Aorta (tissue), 5 donors: ENCODE data around the gene LAMA5. TPM values are rescaled to one million over a fixed set of nuclear protein-coding genes. Genes with fewer than 3 reads are reported as not detected.

Experiments used
- ATAC-seq: fragments of 200-7000 bp; cut with Tn5 transposase; one replicate; pipeline ENCODE4 v1.9.1; 2022; ENCODE audit warnings: moderate library complexity; ENCODE audit not compliant: low FRiP score
- DNase-seq, 2 donors: peaks; one replicate each; pipeline ENCODE4 v3.0.0-alpha.2; 2020
- H3K27ac ChIP-seq, 2 donors: one replicate each; pipeline ENCODE4 v1.5.1; 2013; ENCODE audit warnings: low read length in 2 of 2, mild to moderate bottlenecking in 2 of 2, moderate library complexity in 2 of 2, control low read depth in 1 of 2, inconsistent platforms in 1 of 2, low read depth in 1 of 2
- H3K27me3 ChIP-seq, 2 donors: one replicate each; pipeline ENCODE4 v1.6.1; 2013; ENCODE audit warnings: control low read depth in 1 of 2, low read length in 1 of 2, mild to moderate bottlenecking in 1 of 2, moderate library complexity in 1 of 2; ENCODE audit not compliant: insufficient read depth in 2 of 2, control insufficient read depth in 1 of 2
- H3K36me3 ChIP-seq, 2 donors: one replicate each; pipeline ENCODE4 v1.6.1; 2013; ENCODE audit warnings: control low read depth in 1 of 2, low read length in 1 of 2, mild to moderate bottlenecking in 1 of 2; ENCODE audit not compliant: insufficient read depth in 2 of 2, control insufficient read depth in 1 of 2
- H3K4me1 ChIP-seq, 2 donors: one replicate each; pipeline ENCODE4 v1.6.1; 2013; ENCODE audit warnings: low read length in 2 of 2, control low read depth in 1 of 2, mild to moderate bottlenecking in 1 of 2, moderate library complexity in 1 of 2; ENCODE audit not compliant: insufficient read depth in 2 of 2, control insufficient read depth in 1 of 2
- H3K4me3 ChIP-seq, 2 donors: one replicate each; pipeline ENCODE4 v1.5.1; 2013; ENCODE audit warnings: low read length in 2 of 2, control low read depth in 1 of 2, mild to moderate bottlenecking in 1 of 2
- H3K9me3 ChIP-seq: one replicate; pipeline ENCODE4 v1.6.1; 2013; ENCODE audit warnings: mild to moderate bottlenecking, low read length; ENCODE audit not compliant: control insufficient read depth
- WGBS, 2 donors: extraction: QIAGEN DNeasy Blood & Tissue Kit; methylation state at CpG; one replicate each; pipeline ENCODE4 v1.1.7; 2013; 5-methylcytosine and 5-hydroxymethylcytosine counted together
- intact Hi-C, 2 donors: fragments of 100-400 bp; cut with DNase I; formaldehyde crosslinking; loops; one replicate each; pipeline versions ENCODE4 v1.14.2 to v1.15.0; 2022
- polyA plus RNA-seq, 2 donors: library from polyadenylated mRNA; stranded (reverse); fragments of 200-250 nt; gene quantifications; one replicate each; pipeline ENCODE4 v1.2.3, GENCODE V29; 2013
- total RNA-seq, 2 donors: library from RNA; stranded (reverse); fragmentation: NEBNext Ultra II Directional; extraction: Animal tissue kit (Norgen Biotek cat#: 25700); gene quantifications; one replicate each; pipeline ENCODE4 v1.2.1, GENCODE V29; 2021
- donor health status: healthy with polysubstance abuse.
- donor health status: Bipolar disorder and iron deficiency.
- donor health status: DM: no; HTN: no; CAD: no.
- donor health status: DM: no; HTN: no; CAD: no.
- donor health status: DM: yes; HTN: yes; CAD: no.

Gene LAMA5
- total and polyA plus RNA-seq, 4 donors: 52.2 to 395 (median 353) TPM

- Histone ChIP-seq H3K4me1 (no peaks in the 10 kb centered on the region), H3K36me3 (peaks cover 0 to 9% of the 10 kb centered on the region in 2 donors), H3K9me3 (no peaks in the 10 kb centered on the region), H3K4me3 (no peak overlapping the region), H3K27me3 (no peaks in the 10 kb centered on the region), H3K27ac (no peak overlapping the region)
- DNase-seq (no peak), ATAC-seq (no peak)
- intact Hi-C loops: loop anchor here in 1 of 2 donors (10.0 kb wide), 1 partner anchor 489 kb away; the partner anchor contains the start of gene MRGBP
- WGBS, 2 donors: 83 to 86% methylated on average over 32 to 33 of the region's 33 CpGs
Measured at GRCh38 chr20:62305765-62306413, 61.2 kb downstream of the LAMA5 start.

- Histone ChIP-seq H3K9me3 (no peaks in the 10 kb centered on the region), H3K36me3 (peaks cover 0 to 7% of the 10 kb centered on the region in 2 donors), H3K27me3 (no peaks in the 10 kb centered on the region), H3K4me1 (no peaks in the 10 kb centered on the region), H3K27ac (no peak overlapping the region), H3K4me3 (no peak overlapping the region)
- WGBS, 2 donors: 76 to 77% methylated on average over 18 of the region's 18 CpGs
- ATAC-seq (no peak), DNase-seq (no peak)
- intact Hi-C loops: loop anchor here in 1 of 2 donors (10.0 kb wide), 1 partner anchor 490 kb away; the partner anchor contains the start of gene MRGBP
Measured at GRCh38 chr20:62305149-62305764, 61.9 kb downstream of the LAMA5 start.

DNA sequence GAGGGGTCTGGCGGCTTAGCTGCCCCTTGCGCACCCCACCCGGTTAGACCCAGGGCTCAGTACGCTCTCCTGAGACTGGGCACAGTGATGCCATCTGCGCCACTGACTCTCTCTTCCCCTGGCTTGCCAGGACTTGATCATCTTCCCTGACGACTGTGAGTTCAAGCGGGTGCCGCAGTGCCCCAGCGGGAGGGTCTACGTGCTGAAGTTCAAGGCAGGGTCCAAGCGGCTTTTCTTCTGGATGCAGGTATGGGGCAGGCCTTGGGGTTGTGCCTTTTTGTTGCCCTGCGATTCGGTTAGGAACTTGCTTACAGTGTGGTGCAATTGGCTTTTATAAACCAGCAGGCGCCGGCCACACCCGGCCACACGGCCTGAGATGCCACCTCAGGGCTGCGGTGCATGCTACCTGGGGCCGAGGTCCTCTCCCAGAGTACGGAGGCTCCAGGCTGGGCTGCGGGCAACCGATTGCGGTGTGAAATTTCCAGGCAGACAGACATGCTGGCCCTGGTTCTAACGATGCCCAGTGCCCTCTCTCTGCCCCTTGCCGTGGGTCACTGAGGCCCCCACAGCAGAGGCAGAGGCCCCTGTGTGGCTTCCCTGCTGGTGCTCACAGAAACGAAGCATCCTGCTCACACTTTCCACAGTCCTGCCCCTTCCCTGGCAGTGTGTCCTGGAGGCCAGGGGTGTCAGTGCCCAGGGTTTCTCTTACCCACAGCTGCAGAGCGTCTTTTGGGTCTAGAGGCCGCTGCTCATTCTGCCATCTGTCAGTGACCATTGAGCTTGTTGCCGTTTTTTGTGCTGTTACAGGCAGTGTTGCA lies 62.6 kb downstream of the LAMA5 start:
- intact Hi-C loops: loop anchor here in 1 of 2 donors (10.0 kb wide), 1 partner anchor 490 kb away; the partner anchor contains the start of gene MRGBP
- ATAC-seq (no peak), DNase-seq (no peak)
- H3K4me1 ChIP-seq: no peaks in the 10 kb centered on the region
- no peak overlapping the region for H3K4me3 ChIP-seq
- H3K9me3 ChIP-seq: no peaks in the 10 kb centered on the region
- peak overlapping the region in 1 of 2 donors; percentile 2 for H3K27ac ChIP-seq
- WGBS, 2 donors: 69 to 74% methylated on average over 27 to 29 of the region's 29 CpGs
- H3K27me3 ChIP-seq: no peaks in the 10 kb centered on the region
- H3K36me3 ChIP-seq: peaks cover 0 to 7% of the 10 kb centered on the region in 2 donors

DNA sequence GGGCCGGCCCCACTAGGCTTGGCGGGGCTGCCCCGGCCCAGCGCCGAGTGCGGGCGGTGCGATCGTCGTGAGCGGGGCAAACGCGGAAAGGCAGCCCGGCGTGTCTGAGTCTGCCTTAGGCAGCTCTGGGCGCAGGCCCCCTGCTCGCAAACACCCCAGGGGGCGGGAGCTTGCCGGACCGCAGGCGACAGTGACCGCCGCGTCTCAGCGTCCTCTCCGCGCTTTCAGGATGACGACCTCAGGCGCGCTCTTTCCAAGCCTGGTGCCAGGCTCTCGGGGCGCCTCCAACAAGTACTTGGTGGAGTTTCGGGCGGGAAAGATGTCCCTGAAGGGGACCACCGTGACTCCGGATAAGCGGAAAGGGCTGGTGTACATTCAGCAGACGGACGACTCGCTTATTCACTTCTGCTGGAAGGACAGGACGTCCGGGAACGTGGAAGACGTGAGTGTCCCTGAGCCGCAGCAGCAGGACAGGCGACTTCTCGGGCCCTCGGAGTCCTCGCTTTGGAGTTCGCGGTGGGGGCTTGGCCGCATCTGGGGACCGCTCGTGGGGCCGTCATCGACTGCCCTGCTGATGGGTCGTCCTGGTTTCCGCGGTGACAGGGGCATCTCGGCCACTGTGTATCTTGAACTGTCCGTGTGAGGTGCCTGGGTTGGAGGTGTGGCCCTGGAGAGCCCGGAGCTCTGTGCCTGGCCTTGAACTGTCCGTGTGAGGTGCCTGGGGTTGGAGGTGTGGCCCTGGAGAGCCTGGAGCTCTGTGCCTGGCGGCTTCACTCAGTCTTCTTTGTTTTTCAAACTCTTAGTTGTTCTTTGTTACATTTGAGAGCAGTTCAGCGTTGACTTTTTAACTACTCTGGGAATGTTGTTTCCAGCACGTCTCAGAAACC lies 63.5 kb downstream of the LAMA5 start:
- WGBS, 2 donors: 1 to 2% methylated on average over 58 to 66 of the region's 66 CpGs
- peak overlapping the region; percentile 13 to 47 for H3K27ac ChIP-seq
- ATAC-seq (no peak), DNase-seq (peak in 1 of 2 donors; percentile 83)
- no peaks in the 10 kb centered on the region for H3K9me3 ChIP-seq
- H3K4me3 ChIP-seq: peak overlapping the region; percentile 86 to 87
- H3K27me3 ChIP-seq: no peaks in the 10 kb centered on the region
- H3K36me3 ChIP-seq: peaks cover 0 to 7% of the 10 kb centered on the region in 2 donors
- intact Hi-C loops: loop anchor here in 1 of 2 donors (2.0 to 10.0 kb wide), 3 partner anchors 49 to 491 kb away; partner anchors contain the start of gene MRGBP
- no peaks in the 10 kb centered on the region for H3K4me1 ChIP-seq

GRCh38 chr20:62303062-62303339 lies 64.1 kb downstream of the LAMA5 start:
- H3K36me3 ChIP-seq: peaks cover 0 to 7% of the 10 kb centered on the region in 2 donors
- H3K9me3 ChIP-seq: no peaks in the 10 kb centered on the region
- H3K4me1 ChIP-seq: no peaks in the 10 kb centered on the region
- 0 to 1% methylated on average over 14 to 39 of the region's 39 CpGs for WGBS, 2 donors
- peak overlapping the region; percentile 86 to 87 for H3K4me3 ChIP-seq
- intact Hi-C loops: loop anchor here in 1 of 2 donors (2.0 to 10.0 kb wide), 3 partner anchors 50 to 492 kb away; partner anchors contain the start of gene MRGBP
- ATAC-seq (no peak), DNase-seq (no peak)
- H3K27ac ChIP-seq: peak overlapping the region; percentile 4 to 47
- H3K27me3 ChIP-seq: no peaks in the 10 kb centered on the region

DNA sequence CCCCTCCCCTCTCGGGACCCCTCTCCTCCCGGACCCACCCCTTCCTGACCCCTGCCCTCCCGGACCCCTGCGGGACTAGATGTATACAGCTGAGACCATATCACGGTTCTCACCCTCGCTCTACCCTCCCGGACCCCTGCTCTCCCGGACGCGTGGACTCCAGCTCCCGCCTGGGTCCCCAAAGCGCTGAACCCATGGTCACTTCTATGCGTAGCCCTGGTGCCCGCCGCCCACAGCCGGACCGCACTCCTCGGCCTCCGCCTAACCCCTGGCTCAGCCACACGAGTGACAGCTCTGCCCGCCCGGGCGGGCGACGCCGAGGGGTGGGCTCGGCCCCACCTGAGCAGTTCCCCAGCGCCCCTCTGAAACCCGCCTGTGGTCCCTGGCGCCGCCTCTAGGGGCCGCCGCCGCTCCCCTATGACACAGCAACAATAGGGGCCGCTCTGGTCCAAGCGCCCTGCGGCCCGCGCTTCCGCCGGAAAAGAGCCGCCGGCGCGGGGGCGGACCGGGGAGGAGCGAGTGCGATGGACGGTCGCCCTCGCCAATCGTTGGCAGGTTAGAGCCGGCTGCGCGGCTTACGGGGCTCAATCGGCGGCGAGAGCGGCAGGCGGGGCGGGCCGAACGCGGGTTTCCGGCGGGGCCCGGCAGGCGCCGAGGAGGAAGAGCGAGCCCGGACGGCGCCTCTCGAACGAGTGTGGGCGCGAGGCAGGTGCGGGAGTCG lies 64.6 kb downstream of the LAMA5 start, which contains the start of gene ADRM1:
Gene ADRM1, plus strand, starts transcription at position 657 of the 721 bp plus-strand sequence. CDS start 572 bp downstream, outside the sequence.
- intact Hi-C loops: loop anchor here in 1 of 2 donors (2.0 to 10.0 kb wide), 3 partner anchors 50 to 492 kb away; partner anchors contain the start of gene MRGBP
- peak within 1 kb of the TSS; percentile 86 to 87 for H3K4me3 ChIP-seq
- no peaks in the 10 kb centered on the region for H3K4me1 ChIP-seq

DNA sequence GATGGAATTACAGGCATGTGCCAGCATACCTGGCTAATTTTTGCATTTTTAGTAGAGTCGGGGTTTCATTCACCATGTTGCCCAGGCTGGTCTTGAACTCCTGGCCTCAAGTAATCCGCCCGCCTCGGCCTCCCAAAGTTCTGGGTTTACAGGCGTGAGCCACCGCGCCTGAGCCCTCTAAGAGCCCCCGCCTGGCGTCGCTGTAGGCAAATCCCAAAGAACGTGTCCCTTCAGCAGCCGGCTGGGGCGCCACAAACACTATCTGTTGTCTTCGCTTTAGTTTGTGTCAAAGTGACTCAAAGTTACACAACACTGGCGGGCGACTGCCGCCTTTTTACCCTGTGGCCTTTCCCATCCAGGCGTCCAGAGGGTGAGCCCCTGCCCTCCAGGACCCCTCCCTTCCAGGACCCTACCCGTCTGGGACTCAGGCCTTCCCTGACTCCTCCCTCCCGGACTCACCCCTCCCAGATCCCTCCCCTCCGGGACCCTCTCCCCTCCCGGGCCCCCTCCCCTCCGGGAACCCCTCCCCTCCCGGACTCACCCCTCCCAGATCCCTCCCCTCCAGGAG lies 65.3 kb downstream of the LAMA5 start:
- ATAC-seq: peak; percentile 85
- WGBS, 2 donors: 3 to 4% methylated on average over 24 of the region's 24 CpGs
- no peaks in the 10 kb centered on the region for H3K9me3 ChIP-seq
- peak; percentile 96 to 97 for DNase-seq
- intact Hi-C loops: loop anchor here (2.0 to 10.0 kb wide), 3 partner anchors 51 to 493 kb away; partner anchors contain the start of gene MRGBP (in 1 of the 2)
- H3K36me3 ChIP-seq: no peaks in the 10 kb centered on the region
- no peaks in the 10 kb centered on the region for H3K27me3 ChIP-seq
- H3K4me1 ChIP-seq: no peaks in the 10 kb centered on the region
- H3K4me3 ChIP-seq: peak overlapping the region; percentile 33 to 65
- peak overlapping the region; percentile 58 to 94 for H3K27ac ChIP-seq

More for the DNA sequence above, 64.6 kb downstream of the LAMA5 start, which contains the start of gene ADRM1:
- peak within 1 kb of the TSS; percentile 58 to 94 for H3K27ac ChIP-seq
- WGBS, 2 donors: 1% methylated on average over 76 to 81 of the region's 81 CpGs
- DNase-seq: peak; percentile 97 to 98
- H3K9me3 ChIP-seq: no peaks in the 10 kb centered on the region
- peaks cover 0 to 3% of the 10 kb centered on the region in 2 donors for H3K36me3 ChIP-seq
- H3K27me3 ChIP-seq: no peaks in the 10 kb centered on the region
- ATAC-seq: peak; percentile 95
